Activated gamma-delta T cell (primary cell): ENCODE data around the gene PRDM16.

Experiments used
- DNase-seq: peaks from one replicate; lab custom pipeline; 2025; lab: John Stamatoyannopoulos, UW

The PRDM16 gene

GRCh38 chr1:3183813-3184212 is 114.8 kb downstream of the PRDM16 start:
- no peak for DNase-seq

GRCh38 chr1:3184666-3185065 is 115.7 kb downstream of the PRDM16 start:
- no peak for DNase-seq

- no peak for DNase-seq
Measured at GRCh38 chr1:3185896-3186525, 117.0 kb downstream of the PRDM16 start.

DNA sequence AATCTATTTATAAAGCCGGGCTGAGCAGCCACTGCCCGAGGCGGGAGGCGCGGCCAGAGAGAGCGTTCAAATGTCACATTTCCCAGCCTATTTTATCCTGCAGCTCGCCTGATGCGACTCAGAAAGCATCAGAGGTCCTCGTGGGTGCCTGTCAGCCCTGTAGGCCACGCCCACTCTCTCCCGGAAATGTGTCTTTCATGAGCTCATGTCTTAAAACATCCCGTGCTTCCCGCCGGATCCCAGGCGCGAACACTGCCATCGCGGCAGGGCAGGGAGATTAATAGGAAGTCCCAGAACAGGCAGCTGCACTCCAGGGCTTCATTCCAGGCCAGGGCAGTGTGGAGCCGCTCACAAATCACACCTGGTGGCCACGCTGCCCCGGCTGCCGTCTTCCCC is 117.5 kb downstream of the PRDM16 start:
- DNase-seq = no peak

GRCh38 chr1:3187415-3188149 is 118.6 kb downstream of the PRDM16 start:
- no peak for DNase-seq

GRCh38 chr1:3188150-3188971 is 119.4 kb downstream of the PRDM16 start:
- no peak for DNase-seq

DNA sequence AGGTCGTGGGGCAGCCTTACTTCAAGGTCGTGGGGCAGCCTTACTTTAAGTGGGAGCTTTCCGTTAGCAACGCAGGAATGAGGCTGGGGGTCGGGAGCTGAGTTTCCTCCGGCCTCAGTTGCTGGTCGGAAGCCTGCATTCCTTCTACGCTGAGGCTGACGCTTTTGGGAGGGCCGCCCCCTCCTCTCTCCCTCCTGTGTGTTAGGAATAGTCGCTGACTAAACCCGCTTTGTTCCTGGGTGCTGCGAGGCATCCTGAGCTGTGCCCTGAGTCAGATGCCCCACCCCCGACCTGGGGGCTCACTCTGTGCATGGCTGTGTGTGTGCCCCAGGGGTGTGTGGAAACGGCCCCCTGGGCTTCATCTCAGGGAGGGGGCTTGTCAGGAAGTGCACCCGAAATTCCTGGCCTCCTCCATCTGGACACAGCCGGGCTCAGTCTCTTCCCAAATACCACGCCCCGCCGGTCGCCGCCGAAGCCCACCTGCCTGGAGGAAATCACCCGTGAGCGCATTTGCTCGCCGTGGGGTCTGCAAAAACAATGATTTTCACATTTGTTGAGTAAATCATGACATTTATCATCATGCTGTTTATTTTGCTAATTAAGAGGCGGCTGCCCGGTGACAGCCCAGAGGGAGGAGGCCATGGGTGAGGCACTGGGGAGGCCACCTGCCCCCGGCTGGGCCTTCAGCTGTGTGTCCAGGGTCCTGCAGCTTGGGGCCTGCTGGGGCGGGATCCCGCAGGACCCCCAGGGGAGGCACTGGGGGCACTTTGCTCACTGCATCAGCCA is 121.4 kb downstream of the PRDM16 start:
- DNase-seq = no peak

DNA sequence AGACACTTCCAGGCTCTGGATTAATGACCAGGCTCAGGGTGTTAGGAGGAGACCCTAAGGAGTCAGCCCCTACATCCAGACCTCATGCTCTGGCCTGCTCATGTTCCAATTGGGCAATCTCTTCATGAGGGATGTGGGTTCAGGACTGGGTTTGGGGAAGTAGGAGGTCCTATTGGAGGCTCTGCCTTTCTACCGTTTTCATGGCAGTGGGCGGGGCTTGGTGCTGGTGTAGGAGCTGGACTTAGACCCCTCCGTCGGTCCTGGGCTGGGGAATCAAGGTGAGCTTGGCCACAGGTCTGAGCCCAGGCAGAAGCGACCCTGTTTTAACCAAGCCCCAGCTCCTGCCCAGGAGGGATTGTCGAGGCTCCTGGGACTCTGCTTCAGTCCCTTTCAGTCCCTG is 123.4 kb downstream of the PRDM16 start:
- no peak for DNase-seq

DNA sequence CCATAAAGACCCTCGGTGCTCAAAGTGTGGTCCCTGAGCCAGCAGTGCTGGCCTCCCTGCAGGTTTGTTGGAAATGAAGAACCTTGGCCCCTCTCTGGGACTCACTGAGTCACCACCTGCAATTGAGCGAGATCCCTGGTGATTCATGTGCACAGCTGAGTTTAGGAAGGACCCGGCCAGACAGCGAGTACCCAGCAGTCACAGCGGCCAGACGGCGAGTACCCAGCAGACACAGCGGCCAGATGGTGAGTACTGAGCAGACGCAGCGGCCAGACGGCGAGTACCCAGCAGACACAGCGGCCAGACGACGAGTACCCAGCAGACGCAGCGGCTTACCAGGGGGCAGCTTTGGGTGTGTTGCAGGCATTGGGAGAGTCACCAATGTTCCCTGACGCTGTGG is 123.8 kb downstream of the PRDM16 start:
- DNase-seq = no peak

DNA sequence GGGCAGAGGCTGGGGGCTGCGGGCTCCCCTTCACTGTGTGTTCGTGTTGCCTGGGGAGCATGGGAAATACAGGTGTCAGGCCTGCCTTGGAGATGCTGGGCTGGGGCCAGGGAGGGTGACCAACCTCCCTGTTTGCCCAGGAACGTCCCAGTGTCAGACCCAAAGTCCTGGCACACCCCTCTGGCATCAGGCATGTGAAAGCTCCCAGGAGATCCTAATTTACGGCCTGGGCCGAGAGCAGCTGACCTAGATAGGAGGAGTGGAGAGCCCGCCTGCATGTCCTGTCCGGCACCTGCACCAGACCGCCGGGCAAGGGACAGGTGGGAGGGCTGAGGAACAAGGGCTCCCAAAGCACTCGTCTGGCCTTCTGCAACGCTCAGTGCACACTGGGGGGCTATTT is 124.8 kb downstream of the PRDM16 start:
- DNase-seq = no peak

GRCh38 chr1:3194760-3195479 is 125.9 kb downstream of the PRDM16 start:
- DNase-seq = no peak

DNA sequence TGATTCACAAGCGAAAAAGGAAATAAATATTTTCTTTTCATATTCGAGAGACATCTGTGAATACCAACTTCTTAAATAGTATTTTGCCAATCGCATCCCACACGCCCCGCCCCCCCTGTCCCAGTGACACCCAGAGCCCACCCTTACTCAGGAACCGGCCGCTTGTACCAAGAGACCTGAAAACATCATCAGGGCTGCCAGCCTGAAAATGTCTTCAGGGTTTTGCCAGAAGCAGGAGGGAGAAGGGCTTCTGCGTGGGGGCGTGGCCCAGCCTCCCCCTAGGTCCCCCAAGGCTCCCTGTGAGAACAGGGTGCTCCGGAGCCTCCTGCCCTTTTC is 126.4 kb downstream of the PRDM16 start:
- no peak for DNase-seq

- DNase-seq = no peak
Measured at GRCh38 chr1:3195966-3196515, 127.0 kb downstream of the PRDM16 start.

DNA sequence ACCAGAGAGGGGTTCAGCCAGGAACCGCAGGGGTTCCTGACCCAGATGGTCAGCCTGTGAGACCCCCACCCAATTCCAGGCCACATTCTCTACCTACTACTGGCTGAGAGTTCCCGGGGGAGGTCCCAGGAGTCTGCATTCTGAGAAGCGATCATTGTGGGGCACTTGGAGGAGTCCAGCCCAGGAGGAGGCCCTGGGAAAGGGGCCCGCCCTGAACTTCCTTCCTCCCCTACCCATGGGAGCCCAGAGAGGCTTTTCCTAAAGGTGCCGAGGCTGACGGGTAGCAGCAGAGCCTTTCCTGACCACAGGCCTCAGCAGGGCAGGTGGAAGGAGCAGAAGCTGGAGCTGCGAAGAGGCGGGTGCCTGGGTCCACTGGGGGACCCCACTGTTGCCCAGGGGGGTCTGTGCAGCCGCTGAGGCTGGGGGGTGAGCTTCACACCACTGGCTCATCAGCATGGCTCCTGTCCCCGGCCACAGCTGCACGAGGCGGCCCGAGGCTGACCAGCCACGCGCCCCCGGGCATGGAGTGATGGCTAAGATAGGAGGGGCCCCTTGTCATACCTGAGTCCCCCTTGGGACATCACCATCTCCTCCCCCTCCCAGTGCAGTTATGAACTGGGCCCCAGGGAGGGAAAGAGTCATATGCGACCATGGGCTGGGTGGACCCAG is 127.7 kb downstream of the PRDM16 start:
- DNase-seq = no peak

DNA sequence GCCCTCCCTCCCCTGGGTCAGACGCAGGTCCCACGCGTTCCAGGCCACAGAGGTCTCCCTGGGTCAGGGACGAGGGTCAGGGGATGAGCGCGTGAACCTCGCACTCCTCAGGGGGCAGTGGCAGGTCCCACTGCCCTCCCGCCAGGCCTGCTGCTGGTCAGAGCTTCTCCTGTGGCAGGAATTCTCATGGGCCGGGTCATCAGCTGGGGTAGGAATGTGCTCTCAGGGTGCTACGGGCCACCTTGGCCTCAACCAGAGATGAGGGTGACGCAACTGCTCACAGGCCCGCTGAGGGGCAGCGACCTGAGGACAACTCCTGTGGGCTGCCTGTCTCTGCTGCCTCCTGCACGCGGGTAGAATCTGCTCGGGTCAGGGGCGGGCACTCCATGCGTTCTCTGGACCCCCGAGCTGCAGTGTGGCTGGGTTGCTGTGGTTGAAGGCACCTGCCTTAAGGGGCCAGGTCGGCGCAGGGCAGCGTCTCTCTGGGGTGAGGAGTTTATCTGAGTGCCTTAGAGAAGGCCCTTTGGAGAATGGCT is 128.8 kb downstream of the PRDM16 start:
- no peak for DNase-seq

- DNase-seq = no peak
Measured at GRCh38 chr1:3198371-3199271, 129.6 kb downstream of the PRDM16 start.

DNA sequence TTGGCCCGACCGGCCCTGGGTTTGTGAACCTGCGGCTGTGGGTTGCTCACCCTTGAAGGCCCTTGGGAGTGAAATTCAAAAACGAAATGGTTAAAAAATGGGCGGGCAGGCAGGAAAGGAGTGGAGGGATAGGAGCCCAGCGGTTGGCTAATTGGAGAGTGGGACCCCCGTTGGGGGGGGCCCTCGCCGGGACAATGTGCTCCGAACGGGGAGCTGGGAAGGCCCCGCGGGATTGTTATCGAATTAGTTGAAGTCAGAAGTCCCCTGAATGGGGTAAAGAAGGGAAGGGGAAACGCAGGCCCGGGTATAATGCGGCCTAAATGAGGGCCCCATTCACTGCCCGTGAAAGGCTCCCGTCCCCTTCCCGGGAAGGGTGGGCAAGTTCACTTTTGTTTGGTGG is 135.7 kb downstream of the PRDM16 start:
- DNase-seq = no peak

DNA sequence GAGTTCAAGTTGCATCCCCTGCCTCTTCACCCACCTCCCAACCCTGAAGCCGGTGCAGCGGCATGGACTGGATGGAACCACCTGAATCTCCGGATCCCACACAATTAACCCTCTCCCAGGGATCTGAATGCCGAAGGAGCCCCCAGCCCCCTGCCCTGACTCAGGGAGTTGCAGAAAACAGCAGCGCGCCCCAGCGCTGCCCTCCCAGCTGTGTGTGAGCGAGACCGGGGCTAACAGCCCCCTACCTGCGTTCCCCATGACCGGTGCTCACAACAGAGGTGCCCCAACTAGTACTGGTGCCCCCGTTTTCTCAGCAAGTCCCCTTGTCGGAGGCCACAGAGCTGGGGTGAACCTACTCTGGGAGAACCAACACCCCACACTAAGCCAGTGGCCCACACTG is 136.8 kb downstream of the PRDM16 start:
- DNase-seq = no peak

- DNase-seq = no peak
Measured at GRCh38 chr1:3206696-3207095, 137.7 kb downstream of the PRDM16 start.
